GM18526 (cell line): Measurements from ENCODE around the gene SPRED2.

Experiments used
- POLR2A ChIP-seq: IDR thresholded peaks from 3 replicates; pipeline ENCODE4 v1.6.1; 2011; ENCODE audit not compliant: insufficient read length; ENCODE audit errors: extremely low read depth

SPRED2 gene

GRCh38 chr2:65388051-65388531 lies 44.3 kb downstream of the SPRED2 start:
- TF ChIP-seq POLR2A, result peak; percentile 17

- TF ChIP-seq POLR2A, result no peak
Measured at GRCh38 chr2:65386989-65387388, 45.4 kb downstream of the SPRED2 start.

- TF ChIP-seq POLR2A, result no peak
Measured at GRCh38 chr2:65386344-65386743, 46.1 kb downstream of the SPRED2 start.

- TF ChIP-seq POLR2A, result no peak
Measured at GRCh38 chr2:65383541-65384488, 48.6 kb downstream of the SPRED2 start.

GRCh38 chr2:65382776-65383357 lies 49.5 kb downstream of the SPRED2 start:
- TF ChIP-seq POLR2A, result no peak

- no peak for TF ChIP-seq POLR2A
Measured at GRCh38 chr2:65382323-65382722, 50.1 kb downstream of the SPRED2 start.

GRCh38 chr2:65381607-65382051 lies 50.8 kb downstream of the SPRED2 start:
- no peak for TF ChIP-seq POLR2A

- TF ChIP-seq POLR2A, result no peak
Measured at GRCh38 chr2:65380255-65380654, 52.1 kb downstream of the SPRED2 start.

GRCh38 chr2:65379721-65380171 lies 52.7 kb downstream of the SPRED2 start:
- TF ChIP-seq POLR2A, result no peak

GRCh38 chr2:65379223-65379622 lies 53.2 kb downstream of the SPRED2 start:
- no peak for TF ChIP-seq POLR2A

- TF ChIP-seq POLR2A, result no peak
Measured at GRCh38 chr2:65378290-65378689, 54.1 kb downstream of the SPRED2 start.

- TF ChIP-seq POLR2A, result no peak
Measured at GRCh38 chr2:65377556-65378192, 54.7 kb downstream of the SPRED2 start.

GRCh38 chr2:65375723-65376122 lies 56.7 kb downstream of the SPRED2 start:
- no peak for TF ChIP-seq POLR2A

GRCh38 chr2:65374999-65375398 lies 57.4 kb downstream of the SPRED2 start:
- no peak for TF ChIP-seq POLR2A

- no peak for TF ChIP-seq POLR2A
Measured at GRCh38 chr2:65374575-65374974, 57.8 kb downstream of the SPRED2 start.

GRCh38 chr2:65373365-65373918 lies 59.0 kb downstream of the SPRED2 start:
- no peak for TF ChIP-seq POLR2A

GRCh38 chr2:65372619-65373018 lies 59.8 kb downstream of the SPRED2 start:
- TF ChIP-seq POLR2A, result no peak
